Mucosa of rectum (tissue), 2 donors: ENCODE measurements around the gene ALOX12B.

Experiments
- H3K27ac ChIP-seq, 2 donors: one replicate each; pipeline ENCODE4 v1.7.0; 2013; ENCODE audit warnings: inconsistent platforms in 2 of 2, low read depth in 2 of 2, low read length in 2 of 2
- H3K27me3 ChIP-seq, 2 donors: one replicate each; pipeline ENCODE4 v1.7.0; 2013; ENCODE audit warnings: low read length in 2 of 2; ENCODE audit not compliant: control insufficient read depth in 2 of 2, insufficient read depth in 2 of 2
- H3K36me3 ChIP-seq, 2 donors: one replicate each; pipeline ENCODE4 v1.7.0; 2013; ENCODE audit warnings: low read length in 2 of 2; ENCODE audit not compliant: control insufficient read depth in 2 of 2, insufficient read depth in 2 of 2
- H3K4me1 ChIP-seq, 2 donors: one replicate each; pipeline ENCODE4 v1.7.0; 2013; ENCODE audit warnings: low read length in 2 of 2, mild to moderate bottlenecking in 1 of 2; ENCODE audit not compliant: control insufficient read depth in 2 of 2, insufficient read depth in 2 of 2
- H3K4me3 ChIP-seq, 2 donors: one replicate each; pipeline ENCODE4 v1.7.0; 2013; ENCODE audit warnings: low read length in 2 of 2
- H3K9ac ChIP-seq, 2 donors: one replicate each; pipeline ENCODE4 v1.7.0; 2013; ENCODE audit warnings: low read length in 2 of 2, low read depth in 1 of 2, mild to moderate bottlenecking in 1 of 2
- H3K9me3 ChIP-seq, 2 donors: one replicate each; pipeline ENCODE4 v1.7.0; 2013; ENCODE audit warnings: low read length in 2 of 2; ENCODE audit not compliant: control insufficient read depth in 2 of 2
- donor health status: healthy.
- donor health status: Normal muscosa, but diverticular disease.

The ALOX12B gene

DNA sequence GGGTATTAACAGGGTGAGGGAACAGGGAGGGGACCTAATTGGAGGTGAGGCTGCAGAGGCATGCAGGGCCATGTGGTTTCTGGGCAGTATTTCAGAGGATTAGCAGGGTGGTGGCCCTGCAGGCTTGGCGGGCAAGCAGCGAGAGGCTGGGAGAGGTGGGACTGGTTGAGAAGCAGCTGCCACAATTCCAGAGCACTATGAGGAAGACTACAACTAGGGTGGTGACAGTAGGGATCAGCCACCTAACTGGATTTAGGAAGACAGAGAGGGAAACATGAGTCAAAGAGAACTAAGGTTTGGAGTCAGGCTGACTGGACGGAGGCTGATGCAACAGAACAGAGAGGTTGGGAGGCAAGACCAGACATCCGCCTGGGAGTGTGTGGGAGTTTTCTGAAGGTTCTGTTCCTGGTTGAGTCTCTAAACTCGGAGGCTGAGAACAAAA is 18.5 kb upstream of the ALOX12B start:
- no peak overlapping the region for H3K9ac ChIP-seq
- peaks cover 6 to 10% of the 10 kb centered on the region in 2 donors for H3K27me3 ChIP-seq
- no peak overlapping the region for H3K27ac ChIP-seq
- no peaks in the 10 kb centered on the region for H3K9me3 ChIP-seq
- H3K4me1 ChIP-seq = peaks cover 6% of the 10 kb centered on the region in 2 donors
- no peaks in the 10 kb centered on the region for H3K36me3 ChIP-seq
- H3K4me3 ChIP-seq = no peak overlapping the region

- Histone ChIP-seq H3K4me1 (peaks cover 3% of the 10 kb centered on the region in 2 donors), H3K4me3 (no peak overlapping the region), H3K9ac (no peak overlapping the region), H3K27me3 (peaks cover 3 to 4% of the 10 kb centered on the region in 2 donors), H3K36me3 (no peaks in the 10 kb centered on the region), H3K27ac (no peak overlapping the region), H3K9me3 (no peaks in the 10 kb centered on the region)
These were observed 17.4 kb upstream of the ALOX12B start for GRCh38 chr17:8104911-8105310.

GRCh38 chr17:8103549-8103948 is 16.0 kb upstream of the ALOX12B start:
- no peak overlapping the region for H3K4me3 ChIP-seq
- H3K4me1 ChIP-seq = no peaks in the 10 kb centered on the region
- H3K36me3 ChIP-seq = no peaks in the 10 kb centered on the region
- H3K9ac ChIP-seq = no peak overlapping the region
- no peak overlapping the region for H3K27ac ChIP-seq
- H3K9me3 ChIP-seq = no peaks in the 10 kb centered on the region
- peaks cover 0 to 4% of the 10 kb centered on the region in 2 donors for H3K27me3 ChIP-seq

DNA sequence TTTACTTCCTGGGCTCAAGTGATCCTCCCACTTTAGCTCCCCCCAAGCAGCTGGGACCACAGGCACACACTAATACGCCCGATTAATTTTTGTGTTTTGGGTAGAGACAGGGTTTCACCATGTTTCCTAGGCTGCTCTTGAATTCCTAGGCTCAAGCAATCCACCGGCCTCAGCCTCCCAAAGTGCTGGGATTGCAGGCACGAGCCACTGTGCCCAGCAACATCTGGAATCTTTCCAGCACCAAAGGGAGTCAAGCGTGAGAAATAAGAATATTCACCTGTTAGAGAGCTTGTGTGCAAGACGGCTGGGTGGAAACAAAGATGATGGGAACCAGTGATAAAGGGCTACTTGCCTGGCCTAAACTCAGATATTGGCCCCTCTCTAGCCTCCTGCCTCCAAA is 14.2 kb upstream of the ALOX12B start:
- no peaks in the 10 kb centered on the region for H3K9me3 ChIP-seq
- no peaks in the 10 kb centered on the region for H3K4me1 ChIP-seq
- no peak overlapping the region for H3K4me3 ChIP-seq
- no peaks in the 10 kb centered on the region for H3K36me3 ChIP-seq
- no peak overlapping the region for H3K27ac ChIP-seq
- no peak overlapping the region for H3K9ac ChIP-seq
- H3K27me3 ChIP-seq = no peaks in the 10 kb centered on the region

GRCh38 chr17:8100763-8101162 is 13.2 kb upstream of the ALOX12B start:
- H3K36me3 ChIP-seq = no peaks in the 10 kb centered on the region
- H3K27me3 ChIP-seq = no peaks in the 10 kb centered on the region
- H3K4me3 ChIP-seq = no peak overlapping the region
- no peaks in the 10 kb centered on the region for H3K9me3 ChIP-seq
- H3K4me1 ChIP-seq = no peaks in the 10 kb centered on the region
- no peak overlapping the region for H3K9ac ChIP-seq
- H3K27ac ChIP-seq = no peak overlapping the region

DNA sequence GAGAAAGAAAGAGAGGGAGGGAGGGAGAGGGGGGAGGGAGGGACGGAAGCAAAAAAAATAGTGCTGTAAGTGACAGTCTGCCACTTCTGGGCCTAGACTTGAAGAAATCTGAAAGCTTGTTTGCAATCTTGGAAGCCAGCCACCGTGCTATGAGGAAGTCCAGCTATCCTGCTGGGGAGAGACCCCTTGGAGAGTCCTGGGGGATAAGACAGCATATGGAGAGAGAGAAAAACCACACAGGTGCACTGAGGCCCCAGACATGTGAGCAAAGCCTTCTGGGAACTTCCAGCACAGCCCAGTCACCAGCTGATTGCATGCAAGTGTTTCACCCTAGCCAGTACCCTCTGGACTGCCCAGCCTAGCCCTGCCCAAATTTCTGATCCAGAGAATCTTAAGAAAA is 12.6 kb upstream of the ALOX12B start:
- Histone ChIP-seq H3K27me3 (no peaks in the 10 kb centered on the region), H3K9me3 (no peaks in the 10 kb centered on the region), H3K4me1 (no peaks in the 10 kb centered on the region), H3K36me3 (no peaks in the 10 kb centered on the region), H3K9ac (no peak overlapping the region), H3K27ac (no peak overlapping the region), H3K4me3 (no peak overlapping the region)

DNA sequence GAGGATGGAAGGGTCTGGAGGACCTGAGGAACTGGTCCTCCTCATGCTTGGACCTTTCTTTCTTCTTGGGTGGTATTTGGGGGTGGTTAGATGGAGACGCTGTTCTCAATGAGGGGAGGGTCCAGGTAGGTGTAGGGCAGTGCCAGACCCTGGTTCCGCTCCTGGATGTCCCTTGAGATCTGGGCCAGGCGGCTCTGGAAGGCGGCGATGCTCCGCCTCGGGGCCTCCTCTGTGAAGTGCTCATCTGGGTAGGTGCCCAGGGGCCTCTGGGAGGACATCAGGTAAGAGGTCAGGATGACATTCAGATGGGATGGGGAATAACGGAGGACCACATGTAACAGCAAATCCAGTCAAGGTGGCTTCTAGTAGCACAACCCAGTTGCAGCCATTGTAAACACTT is 9.0 kb upstream of the ALOX12B start:
- Histone ChIP-seq H3K9ac (no peak overlapping the region), H3K27me3 (peaks cover 3 to 7% of the 10 kb centered on the region in 2 donors), H3K4me3 (no peak overlapping the region), H3K4me1 (peaks cover 0 to 2% of the 10 kb centered on the region in 2 donors), H3K36me3 (no peaks in the 10 kb centered on the region), H3K9me3 (no peaks in the 10 kb centered on the region), H3K27ac (no peak overlapping the region)

GRCh38 chr17:8095361-8095760 is 7.8 kb upstream of the ALOX12B start:
- Histone ChIP-seq H3K27ac (no peak overlapping the region), H3K4me1 (peaks cover 0 to 2% of the 10 kb centered on the region in 2 donors), H3K9me3 (no peaks in the 10 kb centered on the region), H3K4me3 (no peak overlapping the region), H3K9ac (no peak overlapping the region), H3K36me3 (no peaks in the 10 kb centered on the region), H3K27me3 (peaks cover 3 to 11% of the 10 kb centered on the region in 2 donors)

DNA sequence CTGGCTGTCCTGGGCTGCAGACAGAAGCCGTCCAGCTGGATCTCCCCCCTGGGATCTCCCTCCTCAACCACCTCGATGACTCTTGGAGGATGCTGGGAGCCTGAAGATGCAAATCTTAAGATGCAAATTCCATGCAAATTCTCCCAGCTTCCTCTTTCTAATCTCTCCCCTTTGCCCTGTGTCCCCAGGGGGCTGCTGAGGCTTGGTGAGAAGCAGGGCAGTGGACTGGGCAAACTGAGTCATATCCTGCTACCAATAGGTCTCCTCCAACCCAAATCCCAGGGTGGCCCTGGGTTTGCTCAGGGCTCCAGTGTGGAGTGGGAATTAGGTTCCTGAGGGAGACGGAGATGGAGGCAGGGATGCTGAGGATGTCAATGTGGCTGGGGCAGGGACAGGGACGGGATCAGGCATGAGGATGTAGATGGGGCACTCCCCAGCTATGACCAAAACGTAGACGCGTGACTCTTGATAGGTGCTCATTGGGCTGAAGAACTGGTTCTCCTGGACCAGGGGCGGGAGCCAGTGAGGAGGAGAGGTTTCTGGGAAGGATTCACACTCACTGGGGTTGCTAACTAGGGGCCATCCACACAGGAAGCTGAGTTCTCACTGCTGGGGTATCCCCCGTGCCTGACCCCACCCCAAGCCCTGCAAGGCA is 3.6 kb upstream of the ALOX12B start:
- no peaks in the 10 kb centered on the region for H3K9me3 ChIP-seq
- H3K27ac ChIP-seq = no peak overlapping the region
- H3K27me3 ChIP-seq = peaks cover 3 to 14% of the 10 kb centered on the region in 2 donors
- no peaks in the 10 kb centered on the region for H3K36me3 ChIP-seq
- no peak overlapping the region for H3K4me3 ChIP-seq
- no peak overlapping the region for H3K9ac ChIP-seq
- H3K4me1 ChIP-seq = peaks cover 0 to 2% of the 10 kb centered on the region in 2 donors

DNA sequence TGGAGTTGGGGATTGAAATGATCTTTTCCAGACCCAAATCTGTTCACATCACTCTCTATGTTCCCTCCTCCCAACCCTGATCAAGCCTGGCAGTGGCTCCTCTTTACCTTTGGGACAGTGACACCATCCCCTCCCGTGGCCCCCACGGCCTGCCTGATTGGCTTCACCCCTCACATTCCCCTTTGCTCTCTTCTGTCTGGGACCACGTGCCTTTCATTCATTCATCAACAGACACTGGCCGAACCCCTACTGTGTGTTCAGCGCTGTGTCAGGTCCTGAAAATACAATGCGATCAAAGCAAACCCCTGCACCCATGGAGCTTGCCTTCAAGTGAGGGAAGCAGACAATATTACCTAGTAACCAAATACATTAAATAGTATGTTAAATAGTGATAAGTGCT is 2.2 kb upstream of the ALOX12B start:
- no peaks in the 10 kb centered on the region for H3K9me3 ChIP-seq
- H3K27ac ChIP-seq = no peak overlapping the region
- H3K4me3 ChIP-seq = no peak overlapping the region
- H3K4me1 ChIP-seq = peaks cover 0 to 2% of the 10 kb centered on the region in 2 donors
- H3K36me3 ChIP-seq = no peaks in the 10 kb centered on the region
- peaks cover 3 to 14% of the 10 kb centered on the region in 2 donors for H3K27me3 ChIP-seq
- H3K9ac ChIP-seq = no peak overlapping the region

- Histone ChIP-seq H3K36me3 (no peaks in the 10 kb centered on the region), H3K9me3 (no peaks in the 10 kb centered on the region), H3K27ac (no peak overlapping the region), H3K27me3 (peaks cover 3 to 13% of the 10 kb centered on the region in 2 donors), H3K4me1 (no peaks in the 10 kb centered on the region), H3K9ac (no peak overlapping the region), H3K4me3 (no peak overlapping the region)
These were observed 375 bp upstream of the ALOX12B start for GRCh38 chr17:8087952-8088230.
